Fibroblast of lung (primary cell): ENCODE results near the gene ACP5. TPM values are rescaled to one million over a fixed set of nuclear protein-coding genes. Genes with fewer than 3 reads are reported as not detected.

ENCODE experiments used
- DNase-seq, 2 donors: peaks; one replicate each; pipeline versions ENCODE4 v3.0.0 to v3.0.0-alpha.2; 2010; ENCODE audit warnings: low read depth in 2 of 2
- H2AFZ ChIP-seq: 2 replicates; pipeline ENCODE4 v1.5.1; 2012; ENCODE audit warnings: low read length, control low read depth, inconsistent platforms
- H3K27ac ChIP-seq: 2 replicates; pipeline ENCODE4 v1.5.1; 2011; ENCODE audit warnings: low read length, control low read depth; ENCODE audit not compliant: insufficient read depth
- H3K27me3 ChIP-seq: 2 replicates; pipeline ENCODE4 v1.5.1; 2011; ENCODE audit warnings: mild to moderate bottlenecking, low read length; ENCODE audit not compliant: control insufficient read depth, insufficient read depth
- H3K36me3 ChIP-seq: 2 replicates; pipeline ENCODE4 v1.5.1; 2011; ENCODE audit warnings: low read length; ENCODE audit not compliant: control insufficient read depth, insufficient read depth
- H3K4me1 ChIP-seq: 2 replicates; pipeline ENCODE4 v1.5.1; 2011; ENCODE audit warnings: low read length; ENCODE audit not compliant: control insufficient read depth, insufficient read depth; ENCODE audit errors: extremely low read depth
- H3K4me2 ChIP-seq: 2 replicates; pipeline ENCODE4 v1.5.1; 2011; ENCODE audit warnings: low read length, control low read depth; ENCODE audit not compliant: insufficient read depth; ENCODE audit errors: extremely low read depth
- H3K4me3 ChIP-seq, 4 experiments: fragments of 200-600 bp in 1 of 4; sonication (generic) in 1 of 4; replicated peaks in 1 of 4; 2 replicates each; pipeline ENCODE4 v1.5.1; 2011 to 2016; ENCODE audit warnings: low read length in 4 of 4, low read depth in 3 of 4, mild to moderate bottlenecking in 3 of 4, control low read depth in 2 of 4, inconsistent platforms in 1 of 4, mixed read lengths in 1 of 4; ENCODE audit not compliant: insufficient read depth in 1 of 4; ENCODE audit errors: control extremely low read depth in 1 of 4
- H3K79me2 ChIP-seq: 2 replicates; pipeline ENCODE4 v1.5.1; 2012; ENCODE audit warnings: mild to moderate bottlenecking, low read length, inconsistent platforms; ENCODE audit not compliant: control insufficient read depth, insufficient read depth
- H3K9ac ChIP-seq: 2 replicates; pipeline ENCODE4 v1.5.1; 2011; ENCODE audit warnings: mild to moderate bottlenecking, low read length, control low read depth; ENCODE audit not compliant: insufficient read depth
- H3K9me3 ChIP-seq: 2 replicates; pipeline ENCODE4 v1.5.1; 2012; ENCODE audit warnings: low read depth, low read length; ENCODE audit not compliant: control insufficient read depth, insufficient read depth
- H4K20me1 ChIP-seq: 2 replicates; pipeline ENCODE4 v1.5.1; 2011; ENCODE audit warnings: low read length; ENCODE audit not compliant: control insufficient read depth, insufficient read depth; ENCODE audit errors: extremely low read depth
- EZH2 ChIP-seq: IDR thresholded peaks from 2 replicates; pipeline ENCODE4 v1.5.1; 2012; ENCODE audit warnings: low read length, control low read depth, mild to moderate bottlenecking; ENCODE audit errors: missing control alignments
- polyA plus RNA-seq, 2 donors: library from polyadenylated mRNA; depleted of rRNA in 1 of 2; stranded (reverse) in 1 of 2; unstranded in 1 of 2; fragments of >200 nt; gene quantifications; 2 replicates each; pipeline ENCODE4 v1.2.1, GENCODE V29; 2011 to 2012; ENCODE audit warnings: missing spikeins in 1 of 2
- total RNA-seq: library from RNA; depleted of rRNA; stranded (reverse); fragments of >200 nt; gene quantifications from 2 replicates; pipeline ENCODE4 v1.2.1, GENCODE V29; 2014
- TF ChIP-seq, protein P1 (sequence below), 2 donors: IDR thresholded peaks in 1 of 2; conservative IDR thresholded peaks in 1 of 2; 1 replicate in 1 of 2; 2 replicates in 1 of 2; pipeline ENCODE4 v1.5.1; 2011 to 2012; ENCODE audit warnings: low read length in 2 of 2, control low read depth in 1 of 2, inconsistent platforms in 1 of 2, low read depth in 1 of 2, mild to moderate bottlenecking in 1 of 2

Gene ACP5
- total and polyA plus RNA-seq, 2 donors (not counting 1 experiment from before 2014, with no cell fraction given), result 1.2 to 2.2 TPM

DNA sequence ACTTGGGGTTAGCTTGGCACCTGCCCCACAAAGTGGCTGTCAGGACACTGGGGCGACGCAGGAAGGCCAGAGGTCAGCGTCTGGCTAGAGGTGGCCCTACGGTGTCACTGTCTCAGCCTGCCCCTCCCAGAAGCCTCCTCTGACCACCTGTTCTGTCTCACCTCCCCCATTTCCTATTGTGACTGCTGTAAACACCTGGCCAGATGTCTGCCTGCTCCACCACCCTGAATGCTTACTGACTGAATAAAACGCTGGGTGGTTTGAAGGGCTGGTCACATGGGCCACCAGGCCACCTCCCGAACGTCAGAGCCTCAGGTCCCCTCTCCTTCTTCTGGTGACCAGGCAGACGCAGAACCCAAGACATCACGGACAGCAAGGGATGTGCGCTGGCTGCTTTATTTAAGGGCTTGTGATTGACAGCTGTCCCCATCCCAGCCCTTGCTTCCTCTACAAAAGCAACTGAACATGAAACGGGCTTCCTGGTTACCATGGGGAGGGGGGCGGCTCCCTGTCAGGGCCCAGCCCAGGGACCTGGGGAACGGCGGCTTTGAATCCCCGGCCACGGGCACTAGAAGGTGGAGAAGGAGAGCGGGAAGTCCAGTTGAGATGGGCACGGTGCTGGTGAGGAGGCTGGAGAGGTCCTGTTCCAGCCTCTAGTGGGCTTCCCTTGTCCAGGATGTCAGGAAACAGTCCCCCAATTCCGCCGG, 24.6 kb downstream of the ACP5 start:
- no peak for DNase-seq
- no peak overlapping the region for H2AFZ ChIP-seq
- H3K36me3 ChIP-seq, result peaks cover 14% of the 10 kb centered on the region
- H4K20me1 ChIP-seq, result no peaks in the 10 kb centered on the region
- H3K79me2 ChIP-seq, result peaks cover 20% of the 10 kb centered on the region
- H3K27ac ChIP-seq, result no peak overlapping the region
- no peak overlapping the region for H3K4me2 ChIP-seq
- H3K27me3 ChIP-seq, result no peaks in the 10 kb centered on the region
- H3K4me3 ChIP-seq, result no peak overlapping the region
- peaks cover 5% of the 10 kb centered on the region for H3K4me1 ChIP-seq
- no peaks in the 10 kb centered on the region for H3K9me3 ChIP-seq
- no peak for TF ChIP-seq EZH2
- TF ChIP-seq, protein P1, sequence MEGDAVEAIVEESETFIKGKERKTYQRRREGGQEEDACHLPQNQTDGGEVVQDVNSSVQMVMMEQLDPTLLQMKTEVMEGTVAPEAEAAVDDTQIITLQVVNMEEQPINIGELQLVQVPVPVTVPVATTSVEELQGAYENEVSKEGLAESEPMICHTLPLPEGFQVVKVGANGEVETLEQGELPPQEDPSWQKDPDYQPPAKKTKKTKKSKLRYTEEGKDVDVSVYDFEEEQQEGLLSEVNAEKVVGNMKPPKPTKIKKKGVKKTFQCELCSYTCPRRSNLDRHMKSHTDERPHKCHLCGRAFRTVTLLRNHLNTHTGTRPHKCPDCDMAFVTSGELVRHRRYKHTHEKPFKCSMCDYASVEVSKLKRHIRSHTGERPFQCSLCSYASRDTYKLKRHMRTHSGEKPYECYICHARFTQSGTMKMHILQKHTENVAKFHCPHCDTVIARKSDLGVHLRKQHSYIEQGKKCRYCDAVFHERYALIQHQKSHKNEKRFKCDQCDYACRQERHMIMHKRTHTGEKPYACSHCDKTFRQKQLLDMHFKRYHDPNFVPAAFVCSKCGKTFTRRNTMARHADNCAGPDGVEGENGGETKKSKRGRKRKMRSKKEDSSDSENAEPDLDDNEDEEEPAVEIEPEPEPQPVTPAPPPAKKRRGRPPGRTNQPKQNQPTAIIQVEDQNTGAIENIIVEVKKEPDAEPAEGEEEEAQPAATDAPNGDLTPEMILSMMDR (conservative IDR thresholded peaks at IDR 0.05 in 1 of 2, IDR thresholded peaks at IDR 0.05 in 1 of 2; ENCODE audit: low read depth in 1 of 2, low read length in 2 of 2), result no peak
- no peak overlapping the region for H3K9ac ChIP-seq

DNA sequence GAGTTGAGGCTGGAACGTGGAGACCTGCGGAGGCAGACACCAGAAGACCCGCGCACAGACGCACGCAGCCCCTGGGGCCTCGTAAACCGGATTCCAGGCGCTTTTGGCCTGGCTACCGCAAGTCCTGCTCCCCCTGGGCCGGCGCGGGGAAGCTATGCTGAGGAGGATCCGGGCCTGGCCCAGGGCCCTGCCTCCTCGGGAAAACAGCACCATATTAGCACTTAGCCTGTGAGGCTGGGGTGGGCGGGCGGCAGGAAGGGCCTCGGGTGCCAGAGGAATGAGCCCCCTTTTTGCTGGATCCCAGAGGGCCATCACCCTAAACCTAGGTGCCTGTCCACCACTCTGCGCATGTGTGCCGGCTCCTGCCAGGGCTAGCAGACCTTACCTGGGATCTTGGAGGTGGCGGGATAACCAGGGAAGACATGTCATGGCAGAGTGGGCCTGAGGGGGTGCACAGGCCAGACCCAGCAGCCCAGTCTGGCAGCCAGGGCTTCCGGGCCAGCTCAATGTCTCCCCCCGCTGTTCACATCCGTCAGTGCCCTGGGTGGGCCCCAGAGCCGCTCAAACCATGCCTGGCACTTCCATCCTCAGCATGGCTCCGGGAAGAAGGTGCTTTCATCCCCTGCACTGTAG, 25.7 kb downstream of the ACP5 start:
- no peak overlapping the region for H3K4me2 ChIP-seq
- H3K27ac ChIP-seq, result no peak overlapping the region
- H3K9ac ChIP-seq, result no peak overlapping the region
- peaks cover 13% of the 10 kb centered on the region for H3K79me2 ChIP-seq
- no peak overlapping the region for H2AFZ ChIP-seq
- DNase-seq, result no peak
- TF ChIP-seq, protein P1 (conservative IDR thresholded peaks at IDR 0.05 in 1 of 2, IDR thresholded peaks at IDR 0.05 in 1 of 2; ENCODE audit: low read depth in 1 of 2, low read length in 2 of 2), result peak; percentile 22 to 29
- no peak for TF ChIP-seq EZH2
- no peak overlapping the region for H3K4me3 ChIP-seq
- no peaks in the 10 kb centered on the region for H3K9me3 ChIP-seq
- H4K20me1 ChIP-seq, result no peaks in the 10 kb centered on the region
- H3K4me1 ChIP-seq, result no peaks in the 10 kb centered on the region
- H3K27me3 ChIP-seq, result no peaks in the 10 kb centered on the region
- H3K36me3 ChIP-seq, result peaks cover 14% of the 10 kb centered on the region

DNA sequence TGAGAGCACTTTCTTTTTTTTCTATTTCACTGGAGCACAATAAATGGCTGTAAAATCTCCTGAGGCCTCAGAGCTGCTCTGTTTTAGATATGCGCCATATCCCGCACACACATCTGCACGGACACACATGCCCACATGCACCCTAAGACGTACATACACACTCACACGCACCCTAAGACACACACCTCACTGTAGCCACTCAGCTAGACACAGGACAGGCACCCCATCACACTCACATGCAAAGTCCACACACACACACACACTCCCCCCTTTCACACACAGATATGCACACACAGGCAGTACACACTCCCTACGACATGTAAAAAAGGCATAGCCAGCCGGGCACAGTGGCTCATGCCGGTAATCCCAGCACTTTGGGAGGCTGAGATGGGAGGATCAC, 27.2 kb downstream of the ACP5 start:
- Histone ChIP-seq H3K36me3 (peaks cover 14% of the 10 kb centered on the region), H4K20me1 (no peaks in the 10 kb centered on the region), H3K27me3 (no peaks in the 10 kb centered on the region), H2AFZ (no peak overlapping the region), H3K9ac (no peak overlapping the region), H3K4me3 (no peak overlapping the region), H3K9me3 (no peaks in the 10 kb centered on the region), H3K4me2 (no peak overlapping the region), H3K79me2 (peaks cover 1% of the 10 kb centered on the region), H3K4me1 (no peaks in the 10 kb centered on the region), H3K27ac (no peak overlapping the region)
- DNase-seq, result no peak
- TF ChIP-seq, protein P1 (conservative IDR thresholded peaks at IDR 0.05 in 1 of 2, IDR thresholded peaks at IDR 0.05 in 1 of 2; ENCODE audit: low read depth in 1 of 2, low read length in 2 of 2), result no peak
- no peak for TF ChIP-seq EZH2
